Natural killer cell (primary cell): ENCODE measurements around the gene TAF6. TPM values are rescaled to one million over a fixed set of nuclear protein-coding genes. Genes with fewer than 3 reads are reported as not detected.
"Not testable (repeated sequence)": the region's sequence is repeated elsewhere in the genome, so short reads cannot be mapped to it uniquely, and the experiment has no call there.

Experiments
- ATAC-seq, 3 donors: fragments of 150-1000 bp in 2 of 3; fragments of 200-7000 bp in 1 of 3; cut with Tn5 transposase; 1 replicate in 1 of 3; 2 replicates in 2 of 3; pipeline ENCODE4 v1.10.0; 2021; ENCODE audit warnings: mild to moderate bottlenecking in 2 of 3, moderate library complexity in 2 of 3
- DNase-seq, 2 donors: peaks; one replicate each; pipeline versions ENCODE4 v3.0.0 to v3.0.0-alpha.2; 2013 to 2021; ENCODE audit warnings: mixed read lengths in 1 of 2
- H3K27ac ChIP-seq: one replicate; pipeline ENCODE4 v1.5.1; 2013; ENCODE audit warnings: mild to moderate bottlenecking, low read length
- H3K27me3 ChIP-seq: one replicate; pipeline ENCODE4 v1.6.1; 2013; ENCODE audit warnings: low read length; ENCODE audit not compliant: control insufficient read depth, insufficient read depth
- H3K36me3 ChIP-seq: one replicate; pipeline ENCODE4 v1.6.1; 2013; ENCODE audit warnings: low read length; ENCODE audit not compliant: control insufficient read depth, insufficient read depth
- H3K4me1 ChIP-seq: one replicate; pipeline ENCODE4 v1.6.1; 2013; ENCODE audit warnings: low read length; ENCODE audit not compliant: control insufficient read depth, insufficient read depth
- H3K4me3 ChIP-seq: one replicate; pipeline ENCODE4 v1.5.1; 2013; ENCODE audit warnings: low read length
- H3K9me3 ChIP-seq: one replicate; pipeline ENCODE4 v1.6.1; 2013; ENCODE audit warnings: low read length; ENCODE audit not compliant: control insufficient read depth, insufficient read depth
- H3K27ac Mint-ChIP-seq, 2 donors: one replicate each; pipeline ENCODE4 v1.8.0; 2022; ENCODE audit warnings: mild to moderate bottlenecking in 2 of 2, mixed read lengths in 2 of 2, moderate library complexity in 1 of 2
- H3K27me3 Mint-ChIP-seq, 2 donors: one replicate each; pipeline ENCODE4 v1.8.0; 2022; ENCODE audit warnings: low read depth in 2 of 2, mixed read lengths in 2 of 2
- H3K36me3 Mint-ChIP-seq: one replicate; pipeline ENCODE4 v1.8.0; 2022; ENCODE audit warnings: mixed read lengths
- H3K4me1 Mint-ChIP-seq, 2 donors: one replicate each; pipeline ENCODE4 v1.8.0; 2022; ENCODE audit warnings: mixed read lengths in 2 of 2
- H3K4me3 Mint-ChIP-seq: one replicate; pipeline ENCODE4 v1.8.0; 2022; ENCODE audit warnings: mild to moderate bottlenecking, moderate library complexity, mixed read lengths
- H3K9me3 Mint-ChIP-seq, 2 donors: one replicate each; pipeline ENCODE4 v1.8.0; 2022; ENCODE audit warnings: mixed read lengths in 2 of 2
- CTCF ChIP-seq: fragments of 200-600 bp; IDR thresholded peaks from one replicate; pipeline ENCODE4 v1.8.0; 2022; ENCODE audit warnings: antibody characterized with exemption
- WGBS: methylation state at CpG from one replicate; pipeline ENCODE4 v1.1.7; 2013; ENCODE audit warnings: missing lambda C conversion rate; ENCODE audit not compliant: insufficient coverage; 5-methylcytosine and 5-hydroxymethylcytosine counted together
- intact Hi-C: fragments of 100-400 bp; cut with micrococcal nuclease; formaldehyde crosslinking; loops from one replicate; pipeline ENCODE4 v1.14.2; 2022
- total RNA-seq, 4 donors: library from RNA; stranded (reverse); fragments of 120-200 nt in 1 of 4; gene quantifications; one replicate each; pipeline versions ENCODE4 v1.2.3 to v1.2.4, GENCODE V29; 2013 to 2022

TAF6 gene
- total RNA-seq, 3 donors from 2014 or later (not counting 1 experiment from before 2014, with no cell fraction given), result 42.2 to 56.8 (median 47.9) TPM

GRCh38 chr7:100130608-100131453 lies 11.7 kb upstream of the TAF6 start:
- Histone ChIP-seq H3K27me3 (no peaks in the 10 kb centered on the region), H3K36me3 (no peaks in the 10 kb centered on the region), H3K4me3 (no peak overlapping the region), H3K4me1 (peaks cover 21% of the 10 kb centered on the region), H3K9me3 (no peaks in the 10 kb centered on the region), H3K27ac (no peak overlapping the region)
- no peaks in the 10 kb centered on the region for H3K9me3 Mint-ChIP-seq
- H3K27ac Mint-ChIP-seq, result no peak overlapping the region
- peaks cover 17 to 32% of the 10 kb centered on the region in 2 donors for H3K4me1 Mint-ChIP-seq
- 15% methylated on average over 24 of the region's 24 CpGs for WGBS
- intact Hi-C loops, result loop anchor here (2.0 to 5.0 kb wide), 3 partner anchors 86 to 152 kb away; partner anchors contain the start of gene PVRIG
- H3K36me3 Mint-ChIP-seq, result no peaks in the 10 kb centered on the region
- DNase-seq, result peak; percentile 84 to 90
- peak; percentile 99 for TF ChIP-seq CTCF
- peak overlapping the region; percentile 58 for H3K4me3 Mint-ChIP-seq
- peaks cover 0 to 6% of the 10 kb centered on the region in 2 donors for H3K27me3 Mint-ChIP-seq
- ATAC-seq, result peak in 2 of 3 donors; percentile 25 to 28

- H3K27ac ChIP-seq, H3K9me3 Mint-ChIP-seq, H3K36me3 Mint-ChIP-seq, ATAC-seq, H3K27me3 ChIP-seq, H3K27ac Mint-ChIP-seq, H3K27me3 Mint-ChIP-seq, H3K9me3 ChIP-seq, H3K4me3 ChIP-seq, H3K36me3 ChIP-seq, H3K4me3 Mint-ChIP-seq, DNase-seq: not testable (repeated sequence)
- intact Hi-C loops, result loop anchor here (2.0 to 5.0 kb wide), 3 partner anchors 87 to 151 kb away; partner anchors contain the start of gene PVRIG
- peaks cover 27% of the 10 kb centered on the region for H3K4me1 ChIP-seq
- peaks cover 22 to 36% of the 10 kb centered on the region in 2 donors for H3K4me1 Mint-ChIP-seq
- 100% methylated on average over 1 of the region's 1 CpG for whole genome bisulfite sequencing
These were observed 11.1 kb upstream of the TAF6 start for GRCh38 chr7:100130220-100130607.

- Mint-ChIP-seq H3K9me3 (no peaks in the 10 kb centered on the region), H3K4me1 (peaks cover 30 to 44% of the 10 kb centered on the region in 2 donors), H3K36me3 (no peaks in the 10 kb centered on the region), H3K27ac (no peak overlapping the region), H3K27me3 (peaks cover 0 to 4% of the 10 kb centered on the region in 2 donors), H3K4me3 (peak overlapping the region; percentile 52)
- intact Hi-C loops, result no loop called here
- H3K36me3 ChIP-seq, result no peaks in the 10 kb centered on the region
- no peaks in the 10 kb centered on the region for H3K9me3 ChIP-seq
- 88% methylated on average over 1 of the region's 1 CpG for WGBS
- ATAC-seq (no peak), DNase-seq (no peak)
- H3K27ac ChIP-seq, result no peak overlapping the region
- H3K4me3 ChIP-seq, result no peak overlapping the region
- no peaks in the 10 kb centered on the region for H3K27me3 ChIP-seq
- peaks cover 34% of the 10 kb centered on the region for H3K4me1 ChIP-seq
- TF ChIP-seq CTCF, result no peak
These were observed 9.4 kb upstream of the TAF6 start for GRCh38 chr7:100128637-100128963.

- Mint-ChIP-seq H3K27ac (peak overlapping the region in 1 of 2 donors; percentile 99), H3K4me3 (peak overlapping the region; percentile 52), H3K9me3 (no peaks in the 10 kb centered on the region), H3K27me3 (peaks cover 0 to 4% of the 10 kb centered on the region in 2 donors), H3K36me3 (no peaks in the 10 kb centered on the region), H3K4me1 (peaks cover 30 to 44% of the 10 kb centered on the region in 2 donors)
- Histone ChIP-seq H3K4me3 (peak overlapping the region; percentile 88), H3K27ac (peak overlapping the region; percentile 8), H3K36me3 (no peaks in the 10 kb centered on the region), H3K9me3 (no peaks in the 10 kb centered on the region), H3K4me1 (peaks cover 34% of the 10 kb centered on the region), H3K27me3 (no peaks in the 10 kb centered on the region)
- TF ChIP-seq CTCF, result no peak
- ATAC-seq (no peak), DNase-seq (peak in 1 of 2 donors; percentile 48)
- intact Hi-C loops, result loop anchor here (1.0 kb wide), 1 partner anchor 9 kb away; the partner anchor contains the start of genes CNPY4 and TAF6
- 4% methylated on average over 37 of the region's 37 CpGs for WGBS
These were observed 8.9 kb upstream of the TAF6 start for GRCh38 chr7:100127866-100128636.
